GM23248 (cell line): ENCODE results near the gene ITPA.

Experiments used
- EZH2 ChIP-seq: fragments of 200-600 bp; sonication (generic); IDR thresholded peaks from 2 replicates; pipeline ENCODE4 v1.6.1; 2018; ENCODE audit warnings: antibody characterized with exemption, mild to moderate bottlenecking; ENCODE audit not compliant: insufficient read depth, poor library complexity, severe bottlenecking
- EZH2phosphoT487 ChIP-seq: fragments of 200-600 bp; sonication (generic); IDR thresholded peaks from 2 replicates; pipeline ENCODE4 v1.6.1; 2018; ENCODE audit warnings: antibody characterized with exemption, moderate library complexity, mild to moderate bottlenecking, low read depth; ENCODE audit not compliant: insufficient read depth

DNA sequence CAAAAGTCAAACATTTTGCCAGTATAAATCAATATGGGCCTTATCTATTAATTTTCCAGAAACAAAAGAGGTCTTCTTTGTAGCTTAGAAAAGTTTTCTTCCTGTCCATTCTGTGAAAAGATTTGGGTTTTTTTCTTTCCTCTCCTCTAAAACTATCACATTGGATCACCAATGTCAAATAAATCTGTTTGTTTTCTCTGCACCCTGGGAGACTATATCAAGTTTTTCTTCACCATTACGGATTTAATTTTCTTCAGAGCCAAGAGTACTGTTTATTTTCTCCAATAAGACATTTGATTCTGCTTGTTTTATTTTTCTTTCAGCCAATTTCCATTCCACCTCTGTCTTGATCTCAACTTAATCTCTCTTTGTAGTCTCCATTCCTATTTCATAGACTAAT is 34.0 kb upstream of the ITPA start:
- TF ChIP-seq EZH2 (no peak), EZH2phosphoT487 (no peak)
